ELR (cell line): Measurements from ENCODE around the gene NUP214.
"Not testable (repeated sequence)": the region's sequence is repeated elsewhere in the genome, so short reads cannot be mapped to it uniquely, and the experiment has no call there.

Source experiments
- DNase-seq: peaks from one replicate; pipeline ENCODE4 v3.0.0-alpha.2; 2015; ENCODE audit warnings: low read depth

NUP214 gene

DNA sequence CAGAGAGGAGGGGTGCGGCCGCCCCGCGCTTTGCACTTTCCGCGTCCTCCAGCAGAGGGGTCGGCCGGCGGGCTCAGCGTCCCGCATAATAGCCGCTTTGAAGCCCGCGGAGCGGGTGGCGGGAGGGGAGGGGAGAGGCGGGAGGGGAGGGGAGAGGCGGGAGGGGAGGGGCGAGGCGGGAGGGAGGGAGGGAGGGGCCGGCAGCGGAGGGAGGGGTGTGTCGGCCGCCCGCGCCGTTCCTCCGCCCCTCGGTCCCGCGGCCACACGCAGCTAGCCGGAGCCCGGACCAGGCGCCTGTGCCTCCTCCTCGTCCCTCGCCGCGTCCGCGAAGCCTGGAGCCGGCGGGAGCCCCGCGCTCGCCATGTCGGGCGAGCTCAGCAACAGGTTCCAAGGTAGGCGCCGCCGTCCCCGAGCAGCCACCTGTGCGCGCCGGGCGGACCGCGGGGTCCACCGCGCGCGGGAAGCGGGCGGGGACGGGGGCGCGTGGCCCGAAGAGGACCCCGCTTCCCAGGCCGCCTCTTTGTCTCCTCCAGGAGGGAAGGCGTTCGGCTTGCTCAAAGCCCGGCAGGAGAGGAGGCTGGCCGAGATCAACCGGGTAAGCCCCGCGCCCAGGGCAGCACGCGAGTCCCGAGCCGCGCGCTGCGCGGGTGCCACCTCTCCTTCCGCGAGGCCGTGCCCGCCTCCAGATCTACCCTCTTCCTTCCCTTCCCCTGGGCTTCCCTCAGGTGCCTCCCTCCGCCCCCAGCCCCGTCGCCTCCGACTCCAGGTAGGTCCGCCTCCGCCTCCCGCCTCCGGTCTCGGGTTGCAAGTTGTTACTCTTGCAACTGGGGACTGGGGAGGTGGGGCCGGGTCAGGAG lies 28.9 kb upstream of the NUP214 start, which contains the start of gene AIF1L:
Gene AIF1L (plus strand): TSS at position 263 of the 857 bp plus-strand sequence. CDS start 99 bp downstream, at position 362.
- peak; percentile 32 for DNase-seq

DNA sequence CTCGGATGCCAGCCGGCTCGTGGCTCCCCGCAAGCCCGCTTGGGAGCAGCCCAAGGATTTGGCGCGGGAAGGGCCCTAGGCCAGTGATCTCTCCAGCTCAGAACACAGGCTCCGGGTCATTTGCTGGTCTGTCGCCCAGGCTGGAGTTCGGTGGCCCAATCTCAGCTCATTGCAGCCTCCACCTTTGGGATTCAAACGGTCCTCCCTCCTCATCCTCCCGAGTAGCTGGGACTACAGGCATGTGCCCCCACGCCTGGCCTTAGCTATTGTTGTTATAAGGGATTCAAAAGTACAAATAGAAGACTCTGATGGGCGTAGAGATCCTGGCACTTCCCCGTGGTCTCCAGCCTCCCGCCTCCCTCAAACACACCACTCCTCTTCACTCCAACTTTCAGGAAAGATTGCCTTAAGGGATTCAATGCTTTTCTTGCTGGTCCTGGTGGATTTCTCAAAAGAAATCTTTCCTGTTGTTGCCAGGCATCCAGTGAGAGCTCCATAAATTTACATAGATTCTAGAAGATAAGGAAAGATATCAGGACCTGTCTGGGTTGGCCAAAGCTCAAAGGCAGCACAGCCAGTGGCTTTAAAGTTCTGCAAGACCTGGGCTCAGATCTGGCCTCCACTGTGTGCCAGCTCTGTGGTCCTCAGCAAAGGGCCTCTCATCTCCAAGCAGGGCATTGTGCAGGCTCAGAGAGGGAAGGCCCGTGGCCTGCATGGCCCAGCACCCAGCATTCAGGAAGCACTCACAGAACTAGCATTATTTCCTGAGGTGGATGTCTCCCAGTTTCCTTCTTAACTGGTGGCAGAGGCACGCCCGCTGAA lies 28.0 kb upstream of the NUP214 start:
- no peak for DNase-seq

DNA sequence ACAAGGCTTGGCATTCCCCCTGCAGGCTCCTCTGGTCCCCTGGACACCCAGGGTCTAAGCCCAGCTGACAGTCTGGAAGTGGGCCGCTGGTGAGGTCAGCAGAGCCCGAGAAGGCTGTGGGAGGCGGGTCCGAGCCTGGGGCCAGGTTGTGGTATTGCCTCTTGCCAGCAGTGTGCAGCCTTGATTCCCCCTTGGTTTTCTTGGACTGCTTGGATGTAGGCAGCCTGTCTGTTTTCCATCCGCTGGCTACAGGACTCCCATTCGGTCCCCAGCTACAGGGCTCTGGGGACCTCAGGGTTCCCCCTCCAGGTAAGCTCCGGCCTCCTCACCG lies 27.5 kb upstream of the NUP214 start:
- DNase-seq = no peak

DNA sequence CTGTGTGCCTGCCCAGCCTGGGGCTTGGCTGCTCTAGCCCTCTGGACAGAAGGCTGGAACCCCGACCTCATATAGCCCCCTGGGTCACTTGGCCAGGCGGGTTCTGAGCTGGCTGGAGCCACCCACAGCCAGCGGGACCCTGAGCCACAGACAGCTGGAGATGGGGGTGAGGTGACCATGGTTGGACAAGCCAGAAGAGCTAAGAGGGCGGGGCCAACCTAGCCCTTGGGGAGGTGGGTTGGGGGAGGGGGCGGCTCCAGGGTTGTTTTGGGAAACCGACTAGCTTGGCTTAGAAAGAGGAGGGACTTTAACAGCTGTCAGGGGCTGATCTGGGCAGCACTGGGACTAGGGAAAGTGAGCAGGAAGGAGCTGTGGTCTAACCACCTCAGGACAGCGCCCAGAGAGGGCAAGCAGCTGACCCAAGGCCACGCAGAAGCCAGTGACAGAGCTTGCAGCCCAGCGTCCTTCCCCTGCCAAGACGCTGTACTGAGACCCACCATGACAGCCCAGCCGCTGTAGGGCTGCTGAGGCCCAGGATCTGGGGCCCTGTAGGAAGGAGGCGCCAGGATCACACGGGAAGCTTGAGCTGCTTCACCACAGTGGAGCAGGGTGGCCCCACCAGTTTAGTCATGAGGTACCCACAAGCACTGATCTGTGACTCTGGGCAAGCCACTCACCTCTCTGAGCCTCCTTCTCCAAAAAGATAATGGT lies 26.8 kb upstream of the NUP214 start:
- DNase-seq = no peak

DNA sequence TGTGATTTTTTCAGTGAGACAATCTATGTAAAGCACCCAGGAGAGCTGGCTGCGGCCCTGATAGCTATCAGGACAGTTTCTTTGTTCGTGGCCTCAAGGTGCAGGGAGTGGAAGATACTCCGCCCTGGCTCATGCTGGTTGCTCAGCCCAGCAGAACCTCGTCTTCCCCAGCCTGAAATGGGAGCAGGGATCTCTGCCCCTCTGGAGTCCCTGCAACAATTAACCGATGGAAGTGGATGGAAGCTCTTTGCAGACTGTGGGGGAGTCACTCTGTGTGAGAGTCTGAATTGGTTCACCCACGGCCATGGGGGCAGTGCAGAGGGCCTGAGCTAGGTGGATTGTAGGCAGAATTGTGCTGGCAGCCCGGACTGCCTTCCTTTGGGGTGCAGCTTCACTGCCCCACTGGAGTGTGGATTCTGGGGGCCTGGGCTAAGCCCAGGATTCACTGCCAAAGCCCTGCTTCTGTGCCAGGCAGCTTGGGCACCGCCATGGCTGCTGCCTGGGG lies 26.2 kb upstream of the NUP214 start:
- no peak for DNase-seq

DNA sequence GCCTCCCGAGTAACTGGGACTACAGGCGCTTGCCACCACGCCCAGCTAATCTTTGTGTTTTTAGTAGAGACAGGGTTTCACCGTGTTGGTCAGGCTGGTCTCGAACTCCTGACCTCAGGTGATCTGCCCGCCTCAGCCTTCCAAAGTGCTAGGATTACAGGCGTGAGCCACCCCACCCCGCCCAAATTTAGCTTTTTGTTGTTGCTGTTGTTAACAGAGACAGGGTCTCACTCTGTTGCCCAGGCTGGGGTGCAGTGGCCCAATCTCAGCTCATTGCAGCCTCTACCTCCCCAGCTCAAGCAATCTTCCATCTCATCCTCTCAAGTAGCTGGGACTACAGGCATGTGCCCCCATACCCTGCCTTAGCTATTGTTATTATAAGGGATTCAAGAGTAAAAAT lies 25.5 kb upstream of the NUP214 start:
- not testable (repeated sequence) for DNase-seq

DNA sequence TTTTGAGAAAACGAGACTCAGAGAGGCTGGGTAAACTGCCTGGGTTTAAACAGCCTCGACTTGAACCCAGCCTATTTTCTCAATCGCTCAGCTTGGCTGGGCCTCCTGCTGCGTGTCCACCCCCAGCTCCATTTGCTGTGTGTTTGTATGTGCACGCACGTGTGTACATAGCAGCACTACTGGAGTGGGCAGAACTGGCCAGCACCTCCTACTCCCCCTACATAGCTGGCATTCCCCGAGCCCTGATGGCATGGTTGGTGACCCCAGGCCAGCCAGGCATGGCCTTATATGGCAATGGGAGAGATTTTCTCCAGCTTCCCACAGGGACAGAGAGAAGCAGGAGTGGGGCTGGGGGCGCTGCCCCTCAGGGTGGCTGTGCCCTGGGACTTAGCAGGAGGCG lies 24.9 kb upstream of the NUP214 start:
- DNase-seq = no peak

DNA sequence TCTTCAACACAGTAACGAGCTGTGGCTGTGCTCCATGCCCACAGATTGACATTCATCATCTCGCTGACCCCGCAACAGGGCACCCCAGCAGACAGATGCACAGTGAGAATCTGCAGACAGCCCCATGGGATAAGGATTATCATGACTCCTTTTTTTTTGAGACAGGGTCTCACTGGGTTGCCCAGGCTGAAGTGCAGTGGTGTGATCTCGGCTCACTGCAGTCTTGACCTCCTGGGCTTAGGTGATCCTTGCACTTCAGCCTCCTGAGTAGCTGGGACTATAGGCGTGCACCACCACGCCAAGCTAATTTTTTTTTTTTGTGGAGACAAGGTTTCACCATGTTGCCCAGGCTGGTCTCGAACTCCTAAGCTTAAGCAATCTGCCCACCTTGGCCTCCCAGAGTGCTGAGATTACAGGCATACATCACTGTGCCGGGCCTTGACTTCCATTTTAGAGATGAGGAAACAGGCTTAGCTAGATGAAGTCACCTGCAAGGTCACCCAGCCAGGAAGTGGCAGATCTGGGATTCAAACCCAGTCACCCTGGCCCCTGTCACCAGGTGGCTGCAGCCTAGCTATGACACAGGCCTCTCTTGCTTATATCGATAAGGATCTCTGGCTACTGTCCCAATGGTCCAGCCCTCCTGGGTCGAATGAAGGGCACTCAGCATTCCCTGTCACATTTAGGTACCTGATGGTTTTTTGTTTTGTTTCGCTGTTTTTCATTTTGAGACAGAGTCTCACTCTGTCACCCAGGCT lies 24.0 kb upstream of the NUP214 start:
- DNase-seq = no peak

DNA sequence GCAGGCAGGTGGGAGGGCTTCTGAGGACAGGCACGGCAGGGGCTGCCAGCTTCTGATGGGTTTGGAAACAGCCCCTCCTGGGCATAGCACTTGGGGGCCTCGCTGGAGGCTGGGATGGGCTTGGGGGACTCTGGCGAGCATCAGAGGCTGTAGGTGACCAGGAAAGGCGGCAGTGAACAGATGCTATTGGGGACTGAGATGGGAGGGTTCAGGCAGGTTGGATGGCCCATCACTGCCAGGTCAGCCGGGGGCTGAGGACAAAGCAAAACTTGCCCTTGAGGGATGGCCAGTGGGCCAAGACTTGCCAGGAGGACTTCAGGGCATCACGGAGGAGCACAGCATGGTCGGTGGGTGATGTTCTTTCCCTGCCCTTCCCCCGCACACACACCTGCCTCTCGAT lies 22.4 kb upstream of the NUP214 start:
- no peak for DNase-seq

DNA sequence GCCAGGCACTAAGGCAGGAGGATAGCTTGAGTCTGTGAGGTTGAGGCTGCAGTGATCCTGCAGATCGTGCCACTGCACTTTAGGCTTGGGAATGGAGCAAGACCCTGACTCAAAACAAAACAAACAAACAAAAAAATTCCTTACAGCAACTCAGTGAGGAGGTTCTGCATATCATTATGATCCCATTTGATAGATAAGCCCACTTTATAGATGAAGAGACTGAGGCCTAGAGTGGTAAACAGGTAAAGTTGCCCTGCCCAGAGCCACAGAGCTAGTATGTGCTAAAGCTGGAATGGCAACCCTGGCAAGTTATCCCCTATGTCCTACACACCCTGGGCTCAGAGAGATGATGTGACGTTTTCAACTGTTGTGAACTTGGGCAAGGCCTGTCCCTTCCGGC lies 21.9 kb upstream of the NUP214 start:
- DNase-seq = no peak

DNA sequence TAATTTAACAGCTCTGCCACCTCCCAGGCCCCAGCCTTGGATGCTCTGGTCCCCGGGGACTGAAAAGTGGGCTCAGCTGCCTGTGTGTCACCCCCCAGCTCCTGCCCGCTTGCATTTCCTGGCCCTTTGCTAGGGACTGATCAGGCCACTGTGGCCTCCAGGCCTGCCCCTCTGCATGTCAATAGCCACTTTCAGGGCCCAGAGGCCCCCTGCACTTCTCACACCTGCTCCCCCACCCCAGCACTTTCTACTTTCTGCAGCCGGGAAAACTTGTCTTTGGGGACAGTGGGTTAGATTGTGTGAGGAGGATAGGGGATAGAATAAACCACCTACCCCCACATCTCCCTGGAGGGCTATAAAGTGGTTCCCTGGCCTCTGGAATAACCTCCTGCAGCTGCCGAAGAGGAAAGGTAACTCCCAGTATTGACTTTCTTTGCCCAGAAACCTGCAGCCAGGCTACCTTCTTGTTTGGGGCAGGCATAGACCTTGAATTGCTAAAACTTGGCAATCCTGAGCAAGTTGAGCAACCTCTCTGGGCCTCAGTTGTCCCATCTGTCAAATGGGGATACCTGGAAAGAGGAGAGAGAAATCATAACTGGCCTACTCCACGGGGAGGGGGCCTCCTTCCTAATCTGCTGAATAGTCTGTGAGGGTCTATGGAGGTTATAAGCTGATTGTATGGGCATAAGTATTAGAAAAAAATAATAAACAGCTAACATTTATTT lies 21.2 kb upstream of the NUP214 start:
- DNase-seq = no peak

DNA sequence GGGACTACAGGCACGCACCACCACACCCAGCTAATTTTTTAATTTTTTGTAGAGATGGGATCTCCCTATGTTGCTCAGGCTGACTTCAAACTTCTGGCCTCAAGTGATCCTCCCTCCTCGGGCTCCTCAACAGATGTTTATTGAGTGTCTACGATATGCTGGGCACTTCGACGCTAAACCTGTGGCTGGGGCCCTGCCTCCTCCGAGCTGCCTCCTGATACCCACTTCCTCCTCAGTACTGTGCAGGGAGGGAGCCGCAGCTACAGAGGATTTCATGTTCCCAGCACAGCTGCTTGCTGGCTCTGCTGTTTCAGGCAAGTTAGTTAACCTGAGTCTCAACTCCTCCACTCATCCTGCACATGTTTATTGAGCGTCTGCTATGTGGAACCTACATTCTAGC lies 19.4 kb upstream of the NUP214 start:
- DNase-seq = no peak

DNA sequence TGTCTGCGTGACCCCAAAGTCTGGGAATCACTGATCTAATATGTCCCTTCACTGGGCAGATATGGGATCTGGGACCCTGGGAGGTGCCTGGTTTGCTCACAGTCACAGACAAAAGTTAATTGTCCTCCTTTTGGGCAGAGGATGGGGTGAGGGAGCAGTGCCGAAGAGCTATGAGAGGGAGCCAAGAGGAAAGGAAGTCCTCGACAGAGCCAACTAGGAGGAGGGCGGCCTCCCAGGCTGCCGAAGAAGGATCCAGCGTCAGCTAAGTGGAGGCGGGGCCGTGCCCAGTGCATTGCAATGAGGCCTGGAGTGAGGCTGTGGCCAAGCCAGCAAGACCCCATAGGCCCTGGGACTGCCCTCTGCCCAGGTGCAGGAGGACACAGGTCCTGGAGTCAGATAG lies 17.6 kb upstream of the NUP214 start:
- no peak for DNase-seq

DNA sequence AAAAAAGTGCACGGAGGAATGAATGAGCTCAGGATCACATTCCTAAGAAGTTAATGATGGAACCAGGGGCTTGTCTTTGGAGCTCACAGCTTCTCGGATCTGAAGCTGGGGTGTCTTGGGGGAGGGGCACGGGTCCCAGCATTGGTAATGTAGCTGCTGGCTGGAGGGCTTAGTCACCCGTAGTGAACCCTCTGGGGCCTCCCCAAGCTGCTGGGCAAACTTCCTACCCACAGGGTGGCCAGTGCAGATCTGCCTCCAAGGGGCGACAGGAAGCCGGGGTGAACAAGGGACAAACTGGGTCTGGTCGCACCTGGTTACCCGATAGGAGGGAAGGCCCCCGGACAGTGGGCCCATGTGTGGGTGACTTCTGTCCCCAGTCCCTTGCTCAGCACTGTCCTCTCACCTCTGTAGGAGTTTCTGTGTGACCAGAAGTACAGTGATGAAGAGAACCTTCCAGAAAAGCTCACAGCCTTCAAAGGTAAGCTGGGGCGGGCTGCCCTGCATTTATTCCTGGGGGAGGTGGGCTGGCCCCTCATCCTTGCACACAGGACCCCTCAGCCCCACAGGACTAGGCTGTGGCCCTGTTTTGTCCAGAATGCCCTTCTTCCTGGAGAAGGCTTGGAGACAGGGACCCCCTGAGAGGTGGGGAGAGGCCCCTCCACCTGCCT lies 14.1 kb upstream of the NUP214 start:
- peak; percentile 42 for DNase-seq

DNA sequence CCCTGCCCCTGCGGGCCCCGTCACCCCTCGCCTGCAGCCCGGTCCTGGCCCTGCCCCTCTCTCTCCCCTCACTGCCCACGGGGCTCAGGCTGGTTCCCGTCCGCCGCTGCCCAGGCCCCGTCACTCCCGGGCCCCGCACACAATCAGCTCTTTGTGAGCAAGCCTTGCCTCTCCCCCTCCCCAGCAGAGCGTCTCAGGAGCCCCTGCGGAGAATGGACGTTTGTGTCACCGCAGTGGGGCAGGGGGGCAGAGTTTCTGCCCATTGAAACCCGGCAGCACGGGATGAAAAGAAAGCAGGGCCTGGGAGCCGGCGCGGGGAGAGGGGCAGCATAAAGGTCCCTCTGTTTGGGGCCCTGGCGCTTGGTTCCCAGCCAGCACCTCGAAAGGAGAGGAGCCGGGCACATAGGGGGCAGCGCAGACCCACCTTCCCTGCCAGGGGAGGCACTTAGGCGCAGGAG lies 13.5 kb upstream of the NUP214 start:
- DNase-seq = no peak

DNA sequence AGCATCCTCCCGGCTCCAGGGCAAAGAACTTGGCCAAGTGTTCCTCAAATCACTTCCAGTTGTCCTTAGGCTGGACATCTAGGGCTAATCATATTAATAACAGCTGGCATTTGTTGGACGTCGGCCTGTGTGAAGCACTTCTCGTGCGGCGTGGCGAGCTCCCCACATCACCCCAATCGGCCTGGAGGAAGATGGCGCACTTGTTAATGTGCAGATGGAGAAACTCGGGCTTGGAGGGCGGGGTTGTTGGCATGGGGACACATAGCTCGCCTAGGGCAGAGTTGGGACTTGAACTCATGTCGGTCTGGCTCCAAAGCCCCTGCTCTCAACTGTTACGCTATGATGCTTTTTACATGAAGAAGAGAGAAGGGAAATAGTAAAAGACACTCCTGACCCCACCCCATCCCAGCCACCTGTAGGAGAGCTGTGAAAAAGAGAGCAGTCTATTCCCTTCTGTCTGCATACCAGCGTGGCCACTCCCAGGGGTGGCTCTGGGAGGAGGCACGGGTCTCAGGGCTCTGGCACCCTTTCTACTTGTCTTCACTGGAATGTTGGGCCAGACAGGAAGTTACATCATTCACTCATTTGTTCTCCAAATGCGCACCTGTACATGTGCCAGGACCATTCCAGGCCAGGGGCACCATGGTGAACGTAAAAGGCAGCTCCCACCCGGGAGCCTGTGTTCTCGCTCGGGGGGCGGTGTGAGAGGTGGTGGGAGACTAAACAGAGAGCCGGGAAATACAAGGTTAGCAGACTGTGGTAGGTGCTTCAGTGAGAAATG lies 12.8 kb upstream of the NUP214 start:
- DNase-seq = no peak

DNA sequence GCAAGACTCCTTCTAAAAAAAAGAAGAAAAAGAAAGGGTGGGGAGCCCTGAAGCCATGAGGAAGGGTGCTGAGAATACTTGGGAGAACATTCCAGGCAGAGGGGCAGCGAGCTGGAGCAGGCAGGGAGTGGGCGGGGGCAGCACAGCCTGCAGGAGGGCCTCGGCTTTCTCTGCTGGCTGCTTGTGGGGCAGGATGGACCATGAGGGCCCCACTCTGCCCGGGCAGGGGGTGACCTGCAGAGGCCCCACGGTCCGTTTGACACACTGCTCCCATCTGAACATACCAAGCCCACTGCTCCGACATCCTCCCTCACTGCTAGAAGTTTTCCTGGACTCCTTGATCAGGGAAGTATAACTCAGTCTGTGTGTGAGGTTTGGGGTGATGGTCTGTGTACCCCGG lies 11.7 kb upstream of the NUP214 start:
- DNase-seq = no peak

DNA sequence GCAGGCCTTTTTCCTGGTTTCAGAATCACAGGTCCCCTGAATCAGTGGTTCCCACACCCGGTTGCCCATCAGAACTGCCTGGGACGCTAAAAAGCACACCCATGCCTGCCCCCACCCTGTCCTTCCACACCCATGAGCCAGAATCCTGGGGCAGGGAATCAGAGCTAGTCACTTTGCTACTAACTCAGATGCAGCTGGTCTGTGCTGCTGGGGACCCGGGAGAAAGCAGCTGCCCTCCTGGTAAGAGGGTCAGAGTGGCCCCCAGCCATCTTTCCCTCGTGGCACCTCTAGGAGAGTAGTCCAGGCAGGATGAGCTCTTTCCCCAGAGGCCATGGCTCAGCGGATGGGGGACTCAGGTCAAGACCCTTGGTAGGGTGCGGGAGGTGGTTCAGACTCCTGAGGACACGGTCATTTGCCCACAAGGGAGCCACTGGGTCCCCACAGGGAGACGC lies 11.3 kb upstream of the NUP214 start:
- no peak for DNase-seq

DNA sequence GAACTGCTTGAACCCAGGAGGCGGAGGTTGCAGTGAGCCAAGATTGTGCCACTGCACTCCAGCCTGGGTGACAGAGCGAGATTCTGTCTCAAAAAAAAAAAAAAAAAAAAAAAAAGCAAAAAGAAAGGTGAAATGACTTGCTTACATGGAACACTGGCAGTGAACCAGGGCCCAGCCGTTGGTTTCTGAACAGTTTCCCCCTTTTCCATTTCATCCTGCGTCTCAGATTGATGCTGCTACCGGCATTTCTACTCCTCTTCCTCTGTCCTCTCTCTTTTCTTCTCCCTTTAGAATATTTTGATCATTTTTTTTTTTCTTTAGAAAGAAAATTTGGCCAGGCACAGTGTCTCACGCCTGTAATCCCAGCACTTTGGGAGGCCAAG lies 10.0 kb upstream of the NUP214 start:
- DNase-seq = not testable (repeated sequence)
